Neural cell (in vitro differentiated cells): ENCODE data around the gene SMAD4. TPM values are rescaled to one million over a fixed set of nuclear protein-coding genes. Genes with fewer than 3 reads are reported as not detected.

Experiments used
- H2AFZ ChIP-seq: fragments of 200-600, 300-800 bp; sonication (generic), shearing (Covaris generic); 2 replicates; pipeline ENCODE4 v1.6.0; 2014; ENCODE audit warnings: low read depth, mild to moderate bottlenecking, antibody characterized with exemption, low read length, moderate library complexity
- H3F3A ChIP-seq: fragments of 200-600 bp; shearing (Covaris generic); 2 replicates; pipeline ENCODE4 v1.6.1; 2016; ENCODE audit warnings: mild to moderate bottlenecking, moderate library complexity, mixed read lengths, antibody characterized with exemption, low read length; ENCODE audit not compliant: insufficient read depth, poor library complexity, severe bottlenecking
- H3K27ac ChIP-seq: fragments of 200-600, 300-800 bp; sonication (generic), shearing (Covaris generic); 2 replicates; pipeline ENCODE4 v1.5.1; 2014; ENCODE audit warnings: mild to moderate bottlenecking, low read length, moderate library complexity
- H3K27me3 ChIP-seq: fragments of 300-800, 200-600 bp; sonication (generic), shearing (Covaris generic); 2 replicates; pipeline ENCODE4 v1.6.0; 2014; ENCODE audit warnings: mild to moderate bottlenecking, low read depth, low read length, moderate library complexity; ENCODE audit not compliant: insufficient read depth
- H3K36me3 ChIP-seq: fragments of 300-800, 200-600 bp; sonication (generic), shearing (Covaris generic); 2 replicates; pipeline ENCODE4 v1.5.1; 2014; ENCODE audit warnings: mild to moderate bottlenecking, antibody characterized with exemption, low read length, moderate library complexity; ENCODE audit not compliant: insufficient read depth
- H3K4me2 ChIP-seq: fragments of 300-800, 200-600 bp; sonication (generic), shearing (Covaris generic); 2 replicates; pipeline ENCODE4 v1.6.0; 2014; ENCODE audit warnings: mild to moderate bottlenecking, low read length
- H3K4me3 ChIP-seq: fragments of 300-800, 200-600 bp; sonication (generic), shearing (Covaris generic); 2 replicates; pipeline ENCODE4 v1.5.1; 2014; ENCODE audit warnings: mild to moderate bottlenecking, low read length, moderate library complexity
- H3K79me2 ChIP-seq: fragments of 200-600 bp; shearing (Covaris generic); replicated peaks from 2 replicates; pipeline ENCODE4 v1.6.0; 2014; ENCODE audit warnings: mild to moderate bottlenecking, low read length, moderate library complexity; ENCODE audit not compliant: insufficient read depth
- H3K9ac ChIP-seq: fragments of 300-800, 200-600 bp; sonication (generic), shearing (Covaris generic); 2 replicates; pipeline ENCODE4 v1.6.1; 2016; ENCODE audit warnings: mild to moderate bottlenecking, low read length, mixed read lengths
- H3K9me2 ChIP-seq: fragments of 200-600 bp; shearing (Covaris generic); 2 replicates; pipeline ENCODE4 v1.6.1; 2016; ENCODE audit warnings: mild to moderate bottlenecking, low read length, mixed read lengths; ENCODE audit not compliant: insufficient read depth
- H3K9me3 ChIP-seq: fragments of 200-600, 300-800 bp; sonication (generic), shearing (Covaris generic); 2 replicates; pipeline ENCODE4 v1.6.1; 2016; ENCODE audit warnings: mild to moderate bottlenecking, mixed run types, low read length, moderate library complexity, mixed read lengths
- H4K20me1 ChIP-seq: fragments of 200-600 bp; shearing (Covaris generic); 2 replicates; pipeline ENCODE4 v1.6.1; 2016; ENCODE audit warnings: mild to moderate bottlenecking, mixed run types; ENCODE audit not compliant: insufficient read depth
- EP300 ChIP-seq: fragments of 450-650 bp; conservative IDR thresholded peaks from 2 replicates; pipeline ENCODE4 v1.6.1; 2014; ENCODE audit warnings: antibody characterized with exemption, mild to moderate bottlenecking, moderate library complexity; ENCODE audit not compliant: poor library complexity, severe bottlenecking
- EZH2 ChIP-seq: fragments of 200-600, 300-800 bp; shearing (Covaris generic), sonication (generic); IDR thresholded peaks from 2 replicates; pipeline ENCODE4 v1.6.1; 2014; ENCODE audit warnings: antibody characterized with exemption, low read length, borderline replicate concordance, mild to moderate bottlenecking; ENCODE audit not compliant: insufficient read depth, poor library complexity, severe bottlenecking
- MXI1 ChIP-seq: fragments of 450-650 bp; conservative IDR thresholded peaks from 2 replicates; pipeline ENCODE4 v1.6.1; 2014; ENCODE audit warnings: antibody characterized with exemption, mild to moderate bottlenecking; ENCODE audit not compliant: poor library complexity, severe bottlenecking
- POLR2AphosphoS5 ChIP-seq: IDR thresholded peaks from 2 replicates; pipeline ENCODE4 v1.6.1; 2012
- RAD21 ChIP-seq: fragments of 450-650 bp; conservative IDR thresholded peaks from 2 replicates; pipeline ENCODE4 v1.6.1; 2014; ENCODE audit warnings: antibody characterized with exemption, mild to moderate bottlenecking, moderate library complexity
- SMC3 ChIP-seq: fragments of 450-650 bp; conservative IDR thresholded peaks from 2 replicates; pipeline ENCODE4 v1.6.1; 2014; ENCODE audit warnings: antibody characterized with exemption, mild to moderate bottlenecking, moderate library complexity; ENCODE audit not compliant: poor library complexity
- TAF1 ChIP-seq: IDR thresholded peaks from 2 replicates; pipeline ENCODE4 v1.6.1; 2012; ENCODE audit warnings: low read depth
- polyA plus RNA-seq: library from polyadenylated mRNA; depleted of rRNA; stranded (reverse); fragments of >200 nt; gene quantifications from 2 replicates; pipeline ENCODE4 v1.2.3, GENCODE V29; 2014
- TF ChIP-seq, protein P1 (sequence below): IDR thresholded peaks from 2 replicates; pipeline ENCODE4 v1.6.1; 2012; ENCODE audit warnings: borderline replicate concordance
- TF ChIP-seq, protein P2 (sequence below): fragments of 450-650 bp; IDR thresholded peaks from 2 replicates; pipeline ENCODE4 v1.5.1; 2014; ENCODE audit warnings: antibody characterized with exemption, mild to moderate bottlenecking, moderate library complexity; ENCODE audit not compliant: poor library complexity, severe bottlenecking

SMAD4 gene
- polyA plus RNA-seq, 1 donor from 2014 or later: 40.2 TPM

- Histone ChIP-seq H3K79me2 (no peaks in the 10 kb centered on the region), H3K4me3 (no peak overlapping the region), H3F3A (no peaks in the 10 kb centered on the region), H3K27me3 (no peaks in the 10 kb centered on the region), H3K9me3 (no peaks in the 10 kb centered on the region), H3K36me3 (peaks cover 18% of the 10 kb centered on the region), H3K4me2 (no peak overlapping the region), H4K20me1 (no peaks in the 10 kb centered on the region), H3K9me2 (no peaks in the 10 kb centered on the region), H2AFZ (no peak overlapping the region), H3K27ac (no peak overlapping the region), H3K9ac (no peak overlapping the region)
- TF ChIP-seq TAF1 (no peak), RAD21 (no peak), EZH2 (no peak), MXI1 (no peak), POLR2AphosphoS5 (no peak), EP300 (no peak), SMC3 (no peak)
- TF ChIP-seq, protein P1, sequence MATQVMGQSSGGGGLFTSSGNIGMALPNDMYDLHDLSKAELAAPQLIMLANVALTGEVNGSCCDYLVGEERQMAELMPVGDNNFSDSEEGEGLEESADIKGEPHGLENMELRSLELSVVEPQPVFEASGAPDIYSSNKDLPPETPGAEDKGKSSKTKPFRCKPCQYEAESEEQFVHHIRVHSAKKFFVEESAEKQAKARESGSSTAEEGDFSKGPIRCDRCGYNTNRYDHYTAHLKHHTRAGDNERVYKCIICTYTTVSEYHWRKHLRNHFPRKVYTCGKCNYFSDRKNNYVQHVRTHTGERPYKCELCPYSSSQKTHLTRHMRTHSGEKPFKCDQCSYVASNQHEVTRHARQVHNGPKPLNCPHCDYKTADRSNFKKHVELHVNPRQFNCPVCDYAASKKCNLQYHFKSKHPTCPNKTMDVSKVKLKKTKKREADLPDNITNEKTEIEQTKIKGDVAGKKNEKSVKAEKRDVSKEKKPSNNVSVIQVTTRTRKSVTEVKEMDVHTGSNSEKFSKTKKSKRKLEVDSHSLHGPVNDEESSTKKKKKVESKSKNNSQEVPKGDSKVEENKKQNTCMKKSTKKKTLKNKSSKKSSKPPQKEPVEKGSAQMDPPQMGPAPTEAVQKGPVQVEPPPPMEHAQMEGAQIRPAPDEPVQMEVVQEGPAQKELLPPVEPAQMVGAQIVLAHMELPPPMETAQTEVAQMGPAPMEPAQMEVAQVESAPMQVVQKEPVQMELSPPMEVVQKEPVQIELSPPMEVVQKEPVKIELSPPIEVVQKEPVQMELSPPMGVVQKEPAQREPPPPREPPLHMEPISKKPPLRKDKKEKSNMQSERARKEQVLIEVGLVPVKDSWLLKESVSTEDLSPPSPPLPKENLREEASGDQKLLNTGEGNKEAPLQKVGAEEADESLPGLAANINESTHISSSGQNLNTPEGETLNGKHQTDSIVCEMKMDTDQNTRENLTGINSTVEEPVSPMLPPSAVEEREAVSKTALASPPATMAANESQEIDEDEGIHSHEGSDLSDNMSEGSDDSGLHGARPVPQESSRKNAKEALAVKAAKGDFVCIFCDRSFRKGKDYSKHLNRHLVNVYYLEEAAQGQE: no peak
- TF ChIP-seq, protein P2, sequence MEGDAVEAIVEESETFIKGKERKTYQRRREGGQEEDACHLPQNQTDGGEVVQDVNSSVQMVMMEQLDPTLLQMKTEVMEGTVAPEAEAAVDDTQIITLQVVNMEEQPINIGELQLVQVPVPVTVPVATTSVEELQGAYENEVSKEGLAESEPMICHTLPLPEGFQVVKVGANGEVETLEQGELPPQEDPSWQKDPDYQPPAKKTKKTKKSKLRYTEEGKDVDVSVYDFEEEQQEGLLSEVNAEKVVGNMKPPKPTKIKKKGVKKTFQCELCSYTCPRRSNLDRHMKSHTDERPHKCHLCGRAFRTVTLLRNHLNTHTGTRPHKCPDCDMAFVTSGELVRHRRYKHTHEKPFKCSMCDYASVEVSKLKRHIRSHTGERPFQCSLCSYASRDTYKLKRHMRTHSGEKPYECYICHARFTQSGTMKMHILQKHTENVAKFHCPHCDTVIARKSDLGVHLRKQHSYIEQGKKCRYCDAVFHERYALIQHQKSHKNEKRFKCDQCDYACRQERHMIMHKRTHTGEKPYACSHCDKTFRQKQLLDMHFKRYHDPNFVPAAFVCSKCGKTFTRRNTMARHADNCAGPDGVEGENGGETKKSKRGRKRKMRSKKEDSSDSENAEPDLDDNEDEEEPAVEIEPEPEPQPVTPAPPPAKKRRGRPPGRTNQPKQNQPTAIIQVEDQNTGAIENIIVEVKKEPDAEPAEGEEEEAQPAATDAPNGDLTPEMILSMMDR: no peak
Observed at GRCh38 chr18:51064256-51064655, 34.2 kb downstream of the SMAD4 start.

GRCh38 chr18:51066273-51066672 is 36.3 kb downstream of the SMAD4 start:
- Histone ChIP-seq H3K9me3 (no peaks in the 10 kb centered on the region), H3K79me2 (no peaks in the 10 kb centered on the region), H3K27ac (no peak overlapping the region), H4K20me1 (no peaks in the 10 kb centered on the region), H2AFZ (no peak overlapping the region), H3K4me3 (no peak overlapping the region), H3K27me3 (no peaks in the 10 kb centered on the region), H3F3A (no peaks in the 10 kb centered on the region), H3K9ac (no peak overlapping the region), H3K36me3 (peaks cover 12% of the 10 kb centered on the region), H3K4me2 (no peak overlapping the region), H3K9me2 (no peaks in the 10 kb centered on the region)
- TF ChIP-seq RAD21 (no peak), MXI1 (no peak), TAF1 (no peak), EP300 (no peak), POLR2AphosphoS5 (no peak)
- TF ChIP-seq, protein P2: no peak
- TF ChIP-seq, protein P1: no peak
